Body of pancreas (tissue), 4 donors: Measurements from ENCODE around the gene SAMD8.

Experiments
- POLR2A ChIP-seq, 3 donors: fragments of 450-650 bp; IDR thresholded peaks; one replicate each; pipeline ENCODE4 v1.6.1; 2016; ENCODE audit warnings: antibody characterized with exemption in 3 of 3, mild to moderate bottlenecking in 2 of 3
- TF ChIP-seq, protein P1 (sequence below), 7 experiments: fragments of 450-650 bp in 4 of 7; fragments of 200-600 bp in 3 of 7; sonication (generic) in 3 of 7; IDR thresholded peaks; one replicate each; pipeline ENCODE4 v1.5.1; 2016 to 2019; ENCODE audit warnings: antibody characterized with exemption in 7 of 7

- no peak for TF ChIP-seq POLR2A (IDR thresholded peaks at IDR 0.05)
- TF ChIP-seq, protein P1, sequence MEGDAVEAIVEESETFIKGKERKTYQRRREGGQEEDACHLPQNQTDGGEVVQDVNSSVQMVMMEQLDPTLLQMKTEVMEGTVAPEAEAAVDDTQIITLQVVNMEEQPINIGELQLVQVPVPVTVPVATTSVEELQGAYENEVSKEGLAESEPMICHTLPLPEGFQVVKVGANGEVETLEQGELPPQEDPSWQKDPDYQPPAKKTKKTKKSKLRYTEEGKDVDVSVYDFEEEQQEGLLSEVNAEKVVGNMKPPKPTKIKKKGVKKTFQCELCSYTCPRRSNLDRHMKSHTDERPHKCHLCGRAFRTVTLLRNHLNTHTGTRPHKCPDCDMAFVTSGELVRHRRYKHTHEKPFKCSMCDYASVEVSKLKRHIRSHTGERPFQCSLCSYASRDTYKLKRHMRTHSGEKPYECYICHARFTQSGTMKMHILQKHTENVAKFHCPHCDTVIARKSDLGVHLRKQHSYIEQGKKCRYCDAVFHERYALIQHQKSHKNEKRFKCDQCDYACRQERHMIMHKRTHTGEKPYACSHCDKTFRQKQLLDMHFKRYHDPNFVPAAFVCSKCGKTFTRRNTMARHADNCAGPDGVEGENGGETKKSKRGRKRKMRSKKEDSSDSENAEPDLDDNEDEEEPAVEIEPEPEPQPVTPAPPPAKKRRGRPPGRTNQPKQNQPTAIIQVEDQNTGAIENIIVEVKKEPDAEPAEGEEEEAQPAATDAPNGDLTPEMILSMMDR (IDR thresholded peaks at IDR 0.05) = no peak
Observed at GRCh38 chr10:75088640-75089039, 22.8 kb upstream of the SAMD8 start.
